ENCODE data around the gene NFIC. TPM values are rescaled to one million over a fixed set of nuclear protein-coding genes. Genes with fewer than 3 reads are reported as not detected.

The NFIC gene
- total and polyA plus RNA-seq, 10 of the 15 experiments (the other 5 are each of a cell fraction or from before 2014, with no cell fraction given), result 0.71 to 53.5 (median 10.2) TPM

DNA sequence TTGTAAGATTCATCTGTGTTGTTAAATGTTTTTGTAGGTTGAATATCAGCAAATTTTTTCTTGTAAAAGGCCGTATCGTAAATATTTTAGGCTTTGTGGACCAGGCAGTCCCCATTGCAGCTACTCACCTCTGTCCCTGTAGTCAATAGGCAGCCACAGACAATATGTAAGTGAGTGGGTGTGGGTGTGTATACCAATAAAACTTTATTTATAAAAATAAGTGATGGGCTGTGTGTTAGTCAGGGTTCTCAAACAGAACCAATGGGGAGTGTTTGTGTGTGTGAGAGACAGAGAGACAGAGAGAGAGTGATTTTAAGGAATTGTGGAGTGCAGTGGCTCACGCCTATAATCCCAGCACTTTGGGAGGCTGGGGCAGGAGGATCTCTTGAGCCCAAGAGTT is 37.6 kb upstream of the NFIC start:
- H3K4me2 ChIP-seq (ENCODE audit: control insufficient read depth, insufficient read depth), result no peak overlapping the region
- 12% methylated on average over 3 of the region's 3 CpGs for WGBS (ENCODE audit: insufficient coverage, insufficient replicate concordance, low lambda C conversion rate, missing lambda C conversion rate)
- no peak overlapping the region for H3K4me3 ChIP-seq
- H2AFZ ChIP-seq (ENCODE audit: control insufficient read depth, low read depth, low read length), result no peak overlapping the region
- H3K9ac ChIP-seq (ENCODE audit: control insufficient read depth, insufficient read depth, low read length), result no peak overlapping the region
- ATAC-seq, result no peak
- no peak for DNase-seq (ENCODE audit: low read depth, low spot score)
- FAIRE-seq, result no peak
- no peaks in the 10 kb centered on the region; the same call in 2 of the 3 replicates for H3K9me3 ChIP-seq (replicated peaks; ENCODE audit: control insufficient read depth, insufficient read depth, low read length)
- intact Hi-C loops (cut with micrococcal nuclease; ENCODE audit: unreplicated experiment) (loop anchor here (5.0 kb wide), 1 partner anchor 114 kb away; no protein-coding TSS in a partner anchor), in situ Hi-C loops (cut with MboI) (loop anchor here (5.0 kb wide), 2 partner anchors 104 to 144 kb away; no protein-coding TSS in a partner anchor)
- TF ChIP-seq BHLHE40 (IDR thresholded peaks at IDR 0.05; ENCODE audit: borderline replicate concordance in 1 of 2, low read depth in 2 of 2, low read length in 1 of 2) (no peak), ZNF384 (IDR thresholded peaks at IDR 0.05; ENCODE audit: borderline replicate concordance, low read depth, low read length) (no peak)
- TF ChIP-seq, protein P1, sequence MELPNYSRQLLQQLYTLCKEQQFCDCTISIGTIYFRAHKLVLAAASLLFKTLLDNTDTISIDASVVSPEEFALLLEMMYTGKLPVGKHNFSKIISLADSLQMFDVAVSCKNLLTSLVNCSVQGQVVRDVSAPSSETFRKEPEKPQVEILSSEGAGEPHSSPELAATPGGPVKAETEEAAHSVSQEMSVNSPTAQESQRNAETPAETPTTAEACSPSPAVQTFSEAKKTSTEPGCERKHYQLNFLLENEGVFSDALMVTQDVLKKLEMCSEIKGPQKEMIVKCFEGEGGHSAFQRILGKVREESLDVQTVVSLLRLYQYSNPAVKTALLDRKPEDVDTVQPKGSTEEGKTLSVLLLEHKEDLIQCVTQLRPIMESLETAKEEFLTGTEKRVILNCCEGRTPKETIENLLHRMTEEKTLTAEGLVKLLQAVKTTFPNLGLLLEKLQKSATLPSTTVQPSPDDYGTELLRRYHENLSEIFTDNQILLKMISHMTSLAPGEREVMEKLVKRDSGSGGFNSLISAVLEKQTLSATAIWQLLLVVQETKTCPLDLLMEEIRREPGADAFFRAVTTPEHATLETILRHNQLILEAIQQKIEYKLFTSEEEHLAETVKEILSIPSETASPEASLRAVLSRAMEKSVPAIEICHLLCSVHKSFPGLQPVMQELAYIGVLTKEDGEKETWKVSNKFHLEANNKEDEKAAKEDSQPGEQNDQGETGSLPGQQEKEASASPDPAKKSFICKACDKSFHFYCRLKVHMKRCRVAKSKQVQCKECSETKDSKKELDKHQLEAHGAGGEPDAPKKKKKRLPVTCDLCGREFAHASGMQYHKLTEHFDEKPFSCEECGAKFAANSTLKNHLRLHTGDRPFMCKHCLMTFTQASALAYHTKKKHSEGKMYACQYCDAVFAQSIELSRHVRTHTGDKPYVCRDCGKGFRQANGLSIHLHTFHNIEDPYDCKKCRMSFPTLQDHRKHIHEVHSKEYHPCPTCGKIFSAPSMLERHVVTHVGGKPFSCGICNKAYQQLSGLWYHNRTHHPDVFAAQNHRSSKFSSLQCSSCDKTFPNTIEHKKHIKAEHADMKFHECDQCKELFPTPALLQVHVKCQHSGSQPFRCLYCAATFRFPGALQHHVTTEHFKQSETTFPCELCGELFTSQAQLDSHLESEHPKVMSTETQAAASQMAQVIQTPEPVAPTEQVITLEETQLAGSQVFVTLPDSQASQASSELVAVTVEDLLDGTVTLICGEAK (IDR thresholded peaks at IDR 0.05; ENCODE audit: borderline replicate concordance), result peak; percentile 78
- no peaks in the 10 kb centered on the region for H3K27me3 ChIP-seq (replicated peaks in 1 of 2; ENCODE audit: control insufficient read depth in 2 of 2, insufficient read depth in 2 of 2, low read length in 1 of 2)
- ChIA-PET RAD21 (ENCODE audit: unreplicated experiment) (interaction anchor here (2.1 kb wide), 1 partner anchor 101 kb away, joined by 15 read pairs; no protein-coding TSS in a partner anchor), CTCF (interaction anchor here (1.0 to 6.7 kb wide), 8 partner anchors 23 to 156 kb away, joined by 3 to 87 read pairs (median 4); partner anchors contain the start of gene SMIM44), POLR2A (no interaction called here), SMC1A (ENCODE audit: uncharacterized antibody, unreplicated experiment) (interaction anchor here (1.3 to 1.6 kb wide), 5 partner anchors 10 to 156 kb away, joined by 3 to 13 read pairs (median 4); no protein-coding TSS in a partner anchor)
- H3K4me1 ChIP-seq (ENCODE audit: control insufficient read depth, insufficient read depth, low read length), result no peaks in the 10 kb centered on the region
- H4K20me1 ChIP-seq (ENCODE audit: control insufficient read depth, insufficient read depth), result no peaks in the 10 kb centered on the region
- BruUV-seq (replicated peaks), result no TSS peak
- H3K79me2 ChIP-seq (ENCODE audit: control insufficient read depth, insufficient read depth, low read length), result no peaks in the 10 kb centered on the region
- H3K36me3 ChIP-seq (ENCODE audit: control insufficient read depth in 2 of 2, insufficient read depth in 2 of 2, low read length in 1 of 2), result no peaks in the 10 kb centered on the region
- no peak overlapping the region for H3K27ac ChIP-seq (ENCODE audit: control insufficient read depth, insufficient read depth)
